SIG-M5 (cell line): ENCODE measurements around the gene PMM2.
"Not testable (repeated sequence)": the region's sequence is repeated elsewhere in the genome, so short reads cannot be mapped to it uniquely, and the experiment has no call there.

ENCODE experiments used
- DNase-seq: peaks from one replicate; lab custom pipeline; 2025; lab: John Stamatoyannopoulos, UW

Gene PMM2

GRCh38 chr16:8818504-8819270 lies 21.0 kb downstream of the PMM2 start:
- DNase-seq, result no peak

GRCh38 chr16:8819411-8820034 lies 21.9 kb downstream of the PMM2 start:
- no peak for DNase-seq

- DNase-seq, result no peak
These were observed 24.8 kb downstream of the PMM2 start for GRCh38 chr16:8822403-8822802.

GRCh38 chr16:8826278-8826879 lies 28.7 kb downstream of the PMM2 start:
- no peak for DNase-seq

GRCh38 chr16:8828541-8829165 lies 31.0 kb downstream of the PMM2 start:
- DNase-seq, result no peak

GRCh38 chr16:8831450-8831849 lies 33.8 kb downstream of the PMM2 start:
- DNase-seq, result no peak

GRCh38 chr16:8831871-8832716 lies 34.5 kb downstream of the PMM2 start:
- DNase-seq, result no peak

- DNase-seq, result no peak
These were observed 35.1 kb downstream of the PMM2 start for GRCh38 chr16:8832717-8833105.

- not testable (repeated sequence) for DNase-seq
These were observed 39.2 kb downstream of the PMM2 start for GRCh38 chr16:8836797-8837196.

GRCh38 chr16:8837594-8837993 lies 40.0 kb downstream of the PMM2 start:
- not testable (repeated sequence) for DNase-seq

GRCh38 chr16:8842016-8842415 lies 44.4 kb downstream of the PMM2 start:
- not testable (repeated sequence) for DNase-seq

- not testable (repeated sequence) for DNase-seq
These were observed 45.7 kb downstream of the PMM2 start for GRCh38 chr16:8843296-8843695.

- DNase-seq, result no peak
These were observed 48.2 kb downstream of the PMM2 start for GRCh38 chr16:8845699-8846298.

- no peak for DNase-seq
These were observed 48.8 kb downstream of the PMM2 start for GRCh38 chr16:8846401-8846932.

GRCh38 chr16:8847145-8847544 lies 49.5 kb downstream of the PMM2 start:
- DNase-seq, result no peak

GRCh38 chr16:8847623-8848022 lies 50.0 kb downstream of the PMM2 start:
- no peak for DNase-seq

- no peak for DNase-seq
These were observed 50.7 kb downstream of the PMM2 start for GRCh38 chr16:8848231-8848938.

GRCh38 chr16:8848939-8849391 lies 51.3 kb downstream of the PMM2 start:
- no peak for DNase-seq

GRCh38 chr16:8849411-8850011 lies 51.9 kb downstream of the PMM2 start:
- DNase-seq, result no peak

- DNase-seq, result no peak
These were observed 52.7 kb downstream of the PMM2 start for GRCh38 chr16:8850279-8850885.
